HG02885 (cell line): ENCODE results near the gene IPO4.

Source experiments
- ATAC-seq: cut with Tn5 transposase; IDR thresholded peaks from one replicate; pipeline ENCODE4 v1.9.1; 2021; ENCODE audit warnings: mild to moderate bottlenecking; ENCODE audit not compliant: unreplicated experiment, poor library complexity

IPO4 gene

DNA sequence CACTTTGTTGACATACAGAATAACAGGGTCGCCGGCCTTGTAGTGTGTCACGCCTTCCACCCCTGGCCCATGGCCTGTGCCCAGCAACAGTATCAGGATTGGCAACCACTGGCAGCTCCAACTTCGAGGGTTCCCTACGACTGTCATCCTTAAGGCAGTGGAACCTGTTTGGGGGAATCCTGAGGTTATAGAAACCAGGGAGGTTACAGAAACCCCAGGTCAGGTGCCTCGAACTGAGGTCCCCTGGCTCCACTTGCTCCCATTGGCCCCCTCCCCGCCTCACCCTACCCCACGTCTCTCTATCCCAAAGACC lies 6.2 kb upstream of the IPO4 start:
- ATAC-seq, result no peak

DNA sequence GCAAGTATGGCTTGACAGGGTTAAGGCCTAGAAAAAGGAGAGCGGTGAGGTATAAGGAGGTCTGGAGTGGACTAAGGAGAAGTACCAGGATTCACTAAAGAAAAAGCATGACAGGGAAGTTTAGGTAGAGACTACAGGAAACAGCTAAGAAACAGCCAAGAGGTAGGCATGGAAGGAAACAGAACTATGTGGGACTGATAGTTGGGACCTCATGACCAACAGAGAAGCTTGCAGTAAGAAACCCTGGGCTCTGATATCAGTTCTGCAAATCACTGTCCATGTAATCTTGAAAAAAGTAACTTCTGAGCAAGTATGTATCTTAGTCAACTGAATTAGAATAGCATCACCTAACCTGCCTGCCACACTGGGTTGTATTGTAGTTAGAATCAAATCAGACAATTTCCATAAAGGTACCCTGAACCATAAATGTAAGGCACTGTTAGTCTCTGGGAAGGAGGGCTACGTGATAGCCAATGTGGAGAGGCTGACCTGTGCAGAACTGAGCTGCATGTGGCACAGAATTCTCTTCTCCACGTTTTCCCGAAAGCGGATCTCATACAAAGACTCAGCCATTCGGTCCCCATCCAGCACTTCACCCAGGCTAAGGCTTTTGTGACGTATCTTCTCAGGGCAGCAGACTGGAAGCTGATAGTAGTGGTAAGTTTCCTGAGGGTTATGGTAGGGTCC lies 5.7 kb upstream of the IPO4 start:
- ATAC-seq, result no peak

DNA sequence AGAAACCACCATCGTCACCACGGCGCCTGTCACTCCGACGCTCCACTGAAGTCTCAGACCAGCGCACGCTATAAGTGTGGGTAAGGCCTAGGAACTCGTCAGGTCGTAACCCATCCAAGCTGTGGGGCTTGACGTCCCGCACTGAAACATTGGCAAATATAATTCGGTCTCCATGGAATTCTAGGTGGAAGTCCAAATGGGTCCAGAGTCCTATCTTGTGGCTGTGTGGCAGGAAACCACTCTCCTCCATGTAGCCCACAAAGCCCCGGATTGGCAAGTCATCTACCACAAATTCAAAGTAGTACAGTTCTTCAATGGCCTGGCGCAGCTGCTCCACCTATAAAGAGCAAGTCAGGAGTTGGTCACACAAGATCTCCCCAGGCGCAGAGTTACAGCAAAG lies 4.3 kb upstream of the IPO4 start:
- no peak for ATAC-seq

DNA sequence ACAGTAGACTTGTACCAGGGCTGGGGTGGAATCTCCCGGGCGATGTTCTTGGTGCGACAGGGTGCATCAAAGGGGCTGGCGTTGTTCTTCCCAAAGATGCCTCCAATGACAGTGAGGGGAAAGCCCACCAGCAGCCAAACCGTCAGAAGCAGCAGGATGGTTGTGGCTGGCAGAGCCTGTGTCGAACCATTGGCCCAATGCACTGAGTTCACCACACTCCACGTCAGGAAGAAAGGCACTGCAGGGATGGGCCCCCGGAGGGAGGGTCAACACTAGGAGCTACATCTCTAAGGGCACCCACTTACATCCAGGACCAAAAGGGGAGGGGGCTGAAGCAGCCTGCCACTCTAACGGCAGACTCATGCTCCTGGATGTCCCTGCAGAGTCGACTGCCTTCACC lies 1.8 kb upstream of the IPO4 start:
- no peak for ATAC-seq

DNA sequence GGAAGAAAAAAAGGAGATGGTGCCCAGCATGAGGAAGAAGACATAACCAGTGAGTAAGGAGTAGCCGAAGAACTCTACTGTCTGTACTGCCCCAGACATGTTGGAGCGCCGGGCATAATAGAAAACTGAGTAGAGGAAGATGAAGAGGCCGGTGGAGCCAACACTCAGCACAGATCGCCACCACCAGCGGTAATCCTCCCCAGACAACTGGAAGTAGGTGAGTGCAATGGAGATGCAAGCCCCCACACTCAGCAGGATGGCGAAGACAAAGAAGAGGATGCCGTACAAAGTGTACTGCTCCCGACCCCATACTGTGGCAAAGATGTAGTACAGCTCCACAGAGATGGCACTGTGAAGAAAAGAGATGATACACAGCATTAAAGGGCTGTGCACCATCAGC lies 844 bp upstream of the IPO4 start:
- no peak for ATAC-seq

DNA sequence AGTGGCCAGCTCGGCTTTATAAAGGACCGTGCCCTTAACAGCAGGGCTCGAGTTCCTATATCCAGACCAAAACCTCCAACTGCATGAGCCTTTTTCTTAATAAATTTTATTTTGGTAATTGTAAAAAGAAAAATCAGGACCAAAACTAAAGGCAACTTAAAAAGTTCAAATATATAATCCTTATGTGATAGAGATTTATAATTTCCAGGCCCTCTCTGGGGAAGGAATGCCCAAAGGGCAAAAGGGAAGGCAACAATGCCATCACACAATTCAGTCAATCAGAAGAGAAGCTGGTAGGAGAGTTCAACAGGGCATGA lies 401 bp upstream of the IPO4 start:
- ATAC-seq, result no peak

DNA sequence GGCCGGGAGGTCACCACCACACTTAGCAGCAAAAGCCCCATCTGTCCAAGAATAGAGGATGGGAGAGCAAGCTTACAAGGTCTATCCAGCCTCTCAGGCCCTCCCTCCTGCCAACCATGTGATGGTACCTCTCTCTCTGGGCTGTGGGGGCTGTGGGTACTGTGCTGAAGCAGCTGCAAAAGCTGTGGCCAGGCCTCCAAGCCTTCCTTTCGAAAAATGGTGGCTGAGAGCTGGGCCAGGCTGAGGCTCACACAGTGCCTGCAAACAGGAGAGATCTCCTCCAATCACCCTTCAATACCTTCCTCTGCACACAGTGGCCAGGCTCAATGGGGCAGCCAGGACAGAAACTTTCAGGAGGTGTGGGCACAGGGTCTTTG lies 1.1 kb downstream of the IPO4 start:
- no peak for ATAC-seq

DNA sequence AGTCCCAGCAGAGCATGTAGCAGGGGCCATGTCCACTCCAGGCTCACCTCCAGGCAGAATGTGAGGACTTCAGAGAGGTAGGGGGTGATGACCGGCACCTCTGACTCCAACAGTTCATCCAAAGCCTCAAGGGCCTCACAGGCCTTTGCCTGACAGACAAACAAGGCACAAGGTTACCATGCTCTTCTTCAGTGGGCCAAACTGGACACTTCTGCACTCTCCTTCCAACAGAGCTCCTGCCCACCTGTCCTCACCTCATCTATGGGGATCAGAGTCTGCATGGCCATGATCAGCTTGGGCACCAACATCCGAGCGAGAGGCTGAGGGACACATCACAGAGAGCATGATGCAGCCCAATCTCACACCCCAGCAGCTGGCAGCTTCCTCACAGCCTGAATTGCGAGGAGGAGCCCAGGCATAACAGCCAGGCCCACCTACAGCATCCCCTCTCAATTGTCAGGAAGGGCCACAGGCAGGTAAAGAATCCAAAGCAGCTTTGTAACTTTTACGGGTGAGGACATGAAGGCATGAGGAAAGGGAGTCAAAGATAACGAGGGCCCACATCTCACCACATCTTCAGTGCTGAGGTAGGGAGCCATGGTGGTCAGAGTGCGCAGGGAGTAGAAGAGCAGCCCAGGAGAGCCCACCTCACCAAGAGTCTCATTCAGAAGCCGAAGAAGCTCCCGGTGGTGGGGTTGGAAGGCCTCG lies 1.6 kb downstream of the IPO4 start:
- ATAC-seq, result no peak

DNA sequence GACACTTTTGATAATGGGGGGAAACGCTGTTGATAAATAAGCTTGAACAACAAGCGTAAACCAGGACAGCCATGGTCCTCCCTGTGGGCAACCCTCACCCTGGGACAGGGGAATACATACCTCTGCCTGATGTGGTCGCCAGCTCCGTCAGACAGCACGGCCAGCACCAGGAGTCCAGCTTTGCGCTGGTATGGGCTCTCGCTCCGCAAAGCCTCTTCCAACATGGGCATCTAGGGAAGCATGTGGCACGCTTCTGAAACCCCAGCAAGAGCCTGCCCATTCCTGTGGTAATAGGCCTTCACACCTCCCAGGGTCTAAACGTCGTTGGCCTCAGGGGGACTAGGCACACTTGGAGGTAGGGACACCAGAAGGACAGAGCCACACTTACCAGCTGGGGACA lies 2.9 kb downstream of the IPO4 start:
- ATAC-seq, result no peak

DNA sequence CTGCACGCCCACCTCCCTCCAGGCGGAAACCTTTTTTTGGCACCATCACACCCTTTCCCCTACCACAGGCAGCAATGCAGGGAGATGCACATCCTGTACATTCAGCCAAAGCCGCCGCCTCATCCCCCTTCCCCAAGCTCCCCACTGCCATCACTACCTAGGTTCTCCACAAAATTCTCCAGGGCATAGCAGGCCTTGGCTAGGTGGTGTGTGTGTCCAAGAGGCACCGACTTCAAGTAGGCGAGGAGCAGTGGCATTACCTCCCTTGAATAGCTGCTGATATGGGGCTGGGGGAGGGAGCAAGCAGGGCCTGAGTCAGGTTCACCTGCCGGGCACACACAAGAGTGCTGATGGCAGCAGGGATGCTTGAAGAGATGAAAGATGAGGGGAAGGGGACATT lies 3.6 kb downstream of the IPO4 start:
- ATAC-seq, result no peak

DNA sequence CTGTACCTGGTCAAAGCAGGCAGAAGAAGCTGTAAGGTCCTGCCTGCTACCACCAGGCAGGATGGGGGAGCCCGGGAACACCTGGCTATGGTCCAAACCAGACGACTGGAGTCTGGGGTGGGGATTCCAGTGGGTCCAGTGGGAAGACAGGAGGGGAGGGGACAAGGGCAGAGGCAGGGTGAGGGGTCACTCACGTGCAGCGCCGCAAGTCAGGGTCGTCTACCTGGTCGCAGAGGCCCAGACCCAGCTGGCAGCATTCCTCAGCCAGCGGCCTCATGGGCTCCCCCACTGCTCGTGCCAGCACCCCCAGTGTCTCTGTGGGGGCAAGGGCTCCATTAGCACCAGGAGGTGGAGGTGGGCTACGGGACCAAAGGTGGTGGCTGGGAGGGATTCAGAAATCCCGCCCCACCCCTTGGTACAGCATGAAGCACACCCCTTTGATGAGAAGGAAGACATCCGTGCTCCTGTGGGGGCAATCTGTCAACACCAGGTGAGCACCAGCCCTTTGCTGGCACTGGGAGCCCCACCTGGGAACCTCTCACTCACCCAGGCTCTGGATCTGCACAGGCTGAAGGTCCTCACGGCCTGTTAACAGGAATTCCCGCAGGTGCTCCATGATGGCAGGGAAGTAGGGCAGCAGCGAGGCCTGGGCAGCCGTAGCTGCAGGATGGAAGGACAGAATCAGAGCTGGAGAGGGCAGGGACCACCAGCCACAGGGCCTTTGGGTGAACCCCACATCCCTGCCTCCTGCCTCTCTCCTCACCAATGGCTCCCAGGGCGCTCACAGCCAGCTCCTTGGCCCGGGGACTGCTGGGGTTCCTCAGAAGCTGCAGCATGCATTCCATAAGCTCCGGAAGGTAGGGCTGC lies 4.3 kb downstream of the IPO4 start:
- no peak for ATAC-seq

DNA sequence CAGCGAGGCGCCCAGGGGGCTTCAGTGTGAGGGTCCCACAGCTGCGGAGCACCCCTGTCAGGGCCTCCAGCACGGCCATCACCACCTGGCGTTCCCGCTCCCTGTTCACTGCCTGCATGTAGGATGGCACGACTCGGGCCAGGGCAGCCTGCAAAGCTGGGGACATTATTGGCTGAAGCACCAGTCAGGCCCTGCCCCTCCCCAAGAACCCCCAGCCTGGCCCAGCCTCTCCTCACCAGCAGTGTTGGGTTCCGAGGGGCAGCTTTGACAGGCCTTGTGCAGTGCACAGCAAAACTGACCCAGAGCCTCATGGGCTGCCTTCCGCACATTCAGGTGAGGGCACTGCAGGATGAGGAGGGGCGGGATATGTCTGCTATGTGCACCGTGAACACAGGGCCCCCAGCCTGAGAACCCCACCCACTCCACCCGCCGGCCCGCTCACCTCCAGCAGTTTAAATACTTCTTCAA lies 5.6 kb downstream of the IPO4 start:
- ATAC-seq, result no peak

DNA sequence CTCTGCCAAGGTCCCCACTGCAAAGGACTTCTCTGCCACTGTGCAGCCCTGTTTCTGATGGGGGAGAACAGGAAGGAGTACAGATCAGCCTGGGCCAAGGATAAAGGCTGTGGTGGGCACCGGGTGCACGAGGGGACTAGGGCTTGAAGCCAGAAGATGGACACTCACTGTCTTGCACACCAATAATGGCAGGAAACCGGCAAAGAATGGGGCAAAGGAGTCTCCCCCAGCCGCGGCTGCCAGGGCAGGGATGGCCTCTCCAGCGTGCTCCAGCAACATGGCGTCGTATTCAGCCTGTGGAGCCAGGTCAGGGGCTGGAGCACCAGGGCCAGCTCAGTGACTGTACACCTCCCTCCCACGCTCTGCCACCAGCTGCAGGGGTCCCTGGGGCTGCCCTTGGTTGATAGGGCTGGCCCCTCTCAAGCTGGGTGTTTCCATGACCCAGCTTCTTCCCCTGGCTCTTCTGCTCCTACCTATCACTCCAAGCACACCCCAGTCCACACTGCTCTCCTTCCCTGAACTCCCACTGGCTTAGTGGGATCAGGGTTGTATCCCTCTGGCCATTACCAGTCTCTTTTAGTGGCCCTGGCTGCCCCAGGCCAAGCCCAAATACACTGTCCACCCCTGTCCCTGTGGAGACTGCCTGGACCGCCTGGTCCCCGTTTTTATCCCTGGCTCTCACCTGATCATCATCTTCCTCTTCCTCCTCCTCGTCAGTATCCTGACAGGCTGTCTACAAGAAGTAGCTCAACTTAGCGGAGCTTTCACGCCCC lies 6.3 kb downstream of the IPO4 start:
- no peak for ATAC-seq

DNA sequence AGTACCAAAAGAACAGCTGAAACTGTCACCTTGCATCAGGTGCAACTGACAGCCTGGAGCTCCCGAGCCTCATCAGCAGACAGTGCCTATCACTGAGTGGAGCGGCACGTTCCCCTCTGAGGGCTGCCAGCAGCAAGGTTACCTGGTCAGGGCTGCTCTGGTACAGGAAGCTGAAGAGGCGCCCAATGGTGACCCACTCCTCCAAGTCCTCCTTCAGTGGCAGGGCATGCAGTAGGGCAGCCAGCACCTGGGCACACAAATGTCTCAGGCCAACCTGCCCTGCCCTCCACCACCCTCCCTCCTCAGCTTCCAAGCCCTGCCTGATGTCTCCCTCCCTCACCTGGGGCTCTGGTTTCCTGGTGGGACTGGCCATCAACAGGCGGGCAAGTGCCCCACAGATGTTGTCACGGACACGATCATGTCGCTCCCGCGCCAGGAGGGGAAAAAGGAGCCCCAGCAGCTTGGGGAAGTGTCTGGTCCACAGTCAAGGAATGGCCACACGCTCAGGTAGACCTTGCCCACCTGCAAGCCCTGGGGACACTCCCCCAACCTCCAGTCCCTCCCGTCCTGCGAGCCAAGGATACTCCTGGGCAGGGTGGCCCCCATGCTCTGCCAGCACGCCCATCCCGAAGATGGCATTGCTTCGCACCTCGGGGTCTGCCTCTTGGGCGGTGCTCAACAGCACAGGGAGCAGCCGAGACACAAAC lies 7.1 kb downstream of the IPO4 start:
- no peak for ATAC-seq

DNA sequence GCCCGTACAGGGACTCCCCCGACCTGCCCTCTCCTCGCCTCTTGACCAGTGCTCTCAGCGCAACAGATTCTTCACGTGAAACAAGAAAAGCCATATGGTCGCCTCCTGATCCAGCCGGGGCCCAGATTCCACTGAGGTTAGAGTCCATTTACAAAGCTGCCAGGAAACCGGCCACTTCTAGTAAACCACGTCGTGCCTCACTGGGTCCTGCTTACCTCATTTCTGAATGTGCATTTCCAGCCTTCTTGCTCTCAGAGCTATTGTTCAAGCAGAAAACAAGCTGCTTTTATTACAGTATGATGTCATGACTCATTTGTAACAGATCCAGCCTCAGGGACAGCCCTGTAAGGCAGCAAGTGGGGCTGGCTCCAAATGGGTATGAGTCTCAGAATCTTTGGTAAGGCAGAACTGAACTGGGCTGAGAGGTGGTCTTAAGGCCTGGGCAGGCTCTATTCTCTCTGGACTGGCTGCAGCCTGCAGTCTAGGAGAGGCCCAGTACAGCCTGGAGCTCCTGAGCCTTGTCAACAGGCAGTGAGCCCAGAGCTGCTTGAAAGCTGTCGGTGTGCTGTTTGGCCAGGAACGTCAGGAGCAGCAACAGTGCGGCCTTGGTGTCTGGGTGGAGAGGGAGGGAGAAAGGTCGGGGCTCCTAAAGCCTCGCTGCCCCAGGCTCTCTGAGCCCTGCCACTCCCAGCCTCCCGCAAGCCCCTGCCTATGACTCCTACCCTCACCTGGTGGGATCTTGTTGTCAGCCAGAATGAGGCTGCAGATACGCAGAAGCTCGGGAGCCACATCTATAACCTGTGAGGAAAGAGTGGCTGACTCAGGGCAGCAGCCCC lies 8.4 kb downstream of the IPO4 start:
- no peak for ATAC-seq

DNA sequence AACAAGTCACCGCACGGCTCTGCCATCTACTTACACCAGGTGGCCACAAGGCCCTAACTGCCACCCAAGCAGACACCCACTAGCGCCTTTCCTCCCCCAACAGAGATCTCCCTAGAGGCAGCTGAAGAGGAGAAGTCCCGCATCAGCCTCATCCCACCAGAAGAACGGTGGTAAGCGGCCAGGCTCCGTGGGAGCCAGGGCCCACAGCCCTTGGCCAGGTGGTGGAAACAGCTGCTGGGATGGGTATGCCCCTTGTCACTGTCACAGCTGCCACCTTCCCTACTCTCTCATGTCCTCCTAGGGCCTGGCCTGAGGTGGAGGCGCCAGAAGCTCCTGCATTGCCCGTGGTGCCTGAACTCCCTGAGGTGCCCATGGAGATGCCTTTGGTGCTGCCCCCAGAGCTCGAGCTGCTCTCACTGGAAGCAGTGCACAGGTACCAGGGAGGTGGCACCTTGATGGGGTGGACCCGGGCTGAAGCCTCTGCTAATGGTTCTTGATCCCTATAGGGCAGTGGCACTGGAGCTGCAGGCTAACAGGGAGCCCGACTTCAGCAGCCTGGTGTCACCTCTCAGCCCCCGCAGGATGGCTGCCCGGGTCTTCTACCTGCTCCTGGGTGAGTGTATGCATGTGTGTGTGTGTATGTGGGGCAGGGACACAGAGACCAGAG lies 9.2 kb downstream of the IPO4 start:
- ATAC-seq, result no peak

DNA sequence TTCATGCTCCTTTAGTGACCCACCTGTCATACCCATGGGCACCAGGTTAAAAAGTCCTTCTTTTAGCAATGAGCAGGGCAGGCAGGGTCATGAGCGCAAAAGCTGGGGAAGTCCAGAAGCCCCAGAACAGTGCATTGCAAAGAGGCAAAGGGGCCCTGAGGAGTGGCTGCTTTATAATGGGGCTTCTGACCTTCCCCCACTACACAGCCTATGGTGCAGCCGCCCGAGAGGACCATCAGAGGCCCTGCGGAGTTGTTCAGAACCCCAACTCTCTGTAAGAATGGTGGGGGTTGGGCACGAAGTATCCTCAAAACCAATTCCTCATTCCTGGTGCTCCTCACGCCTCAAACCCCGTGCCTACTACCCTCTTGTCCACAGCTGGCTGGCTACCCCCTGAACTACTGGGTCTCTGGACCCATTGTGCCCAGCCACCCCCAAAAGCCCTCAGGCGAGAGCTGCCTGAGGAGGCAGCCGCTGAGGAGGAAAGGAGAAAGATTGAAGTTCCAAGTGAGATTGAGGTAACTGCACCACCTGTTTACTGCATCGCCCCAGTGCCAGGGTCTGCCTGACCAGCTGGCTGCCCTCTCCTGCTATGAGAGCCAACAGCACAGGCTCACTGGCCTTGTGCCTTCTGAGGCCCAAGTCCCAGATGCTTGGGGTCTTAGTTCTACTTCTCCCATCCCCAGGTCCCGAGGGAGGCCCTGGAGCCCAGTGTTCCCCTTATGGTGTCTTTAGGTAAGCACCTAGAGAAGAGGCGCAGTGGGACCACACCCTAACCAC lies 10.0 kb downstream of the IPO4 start:
- no peak for ATAC-seq

DNA sequence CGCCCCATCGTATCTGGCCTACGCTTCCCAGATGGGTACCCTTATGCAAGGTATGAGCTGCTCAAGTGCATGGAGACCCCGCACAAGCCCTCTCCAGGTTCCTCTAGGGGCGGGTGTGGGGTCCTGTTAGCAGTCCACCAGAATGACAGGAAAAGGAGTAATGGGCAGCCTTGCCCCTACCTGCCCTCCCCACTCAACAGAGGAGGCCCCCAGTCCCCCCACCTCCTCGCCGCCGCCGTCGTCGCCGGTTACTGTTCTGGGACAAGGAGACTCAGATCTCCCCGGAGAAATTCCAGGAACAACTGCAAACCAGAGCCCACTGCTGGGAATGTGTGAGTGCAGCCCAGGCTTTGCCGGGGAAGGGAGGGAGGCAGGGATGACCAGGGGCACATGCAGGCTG lies 10.7 kb downstream of the IPO4 start:
- no peak for ATAC-seq
